ENCODE data around the gene EXOC6B. TPM values are rescaled to one million over a fixed set of nuclear protein-coding genes. Genes with fewer than 3 reads are reported as not detected.

The EXOC6B gene
- total RNA-seq, 2 donors from 2014 or later: 51.3 to 68.9 TPM

GRCh38 chr2:72347081-72347480 is 478.8 kb downstream of the EXOC6B start:
- no peak overlapping the region for H3K27ac ChIP-seq (ENCODE audit: low read depth, low read length)
- WGBS, 2 experiments (ENCODE audit: insufficient coverage in 1 of 2, insufficient read length in 1 of 2): 96% methylated on average over 1 of the region's 1 CpG; no CpG with 5 or more reads in 1 of the 2 experiments
- no peak overlapping the region for H3K27ac Mint-ChIP-seq
- H3K36me3 Mint-ChIP-seq (ENCODE audit: low read depth): peaks cover 27% of the 10 kb centered on the region
- H3K9me3 ChIP-seq (ENCODE audit: control insufficient read depth, low read length): peaks cover 26% of the 10 kb centered on the region
- peaks cover 4% of the 10 kb centered on the region for H3K4me1 ChIP-seq (ENCODE audit: control insufficient read depth, insufficient read depth, low read length)
- no peaks in the 10 kb centered on the region for H3K27me3 Mint-ChIP-seq (ENCODE audit: insufficient read depth)
- no peak for DNase-seq
- TF ChIP-seq CTCF (conservative IDR thresholded peaks at IDR 0.05): no peak
- H3K4me3 Mint-ChIP-seq: no peak overlapping the region
- no peak overlapping the region for H3K9ac ChIP-seq (ENCODE audit: extremely low read depth, low read length, poor library complexity, severe bottlenecking)
- no peak overlapping the region for H3K4me3 ChIP-seq (ENCODE audit: low read length)
- peaks cover 12% of the 10 kb centered on the region for H3K9me3 Mint-ChIP-seq
- peaks cover 17% of the 10 kb centered on the region for H3K4me1 Mint-ChIP-seq
- H3K36me3 ChIP-seq (ENCODE audit: control insufficient read depth, insufficient read depth, low read length): peaks cover 19% of the 10 kb centered on the region
- H3K27me3 ChIP-seq (ENCODE audit: control insufficient read depth, insufficient read depth, low read length, poor library complexity, severe bottlenecking): no peaks in the 10 kb centered on the region

GRCh38 chr2:72341639-72342038 is 484.2 kb downstream of the EXOC6B start:
- H3K4me1 Mint-ChIP-seq: peaks cover 2% of the 10 kb centered on the region
- 100% methylated on average over 1 of the region's 1 CpG; no CpG with 5 or more reads in 1 of the 2 experiments for WGBS, 2 experiments (ENCODE audit: insufficient coverage in 1 of 2, insufficient read length in 1 of 2)
- TF ChIP-seq CTCF (conservative IDR thresholded peaks at IDR 0.05): no peak

GRCh38 chr2:72340665-72341064 is 485.2 kb downstream of the EXOC6B start:
- no peak for DNase-seq
- 84 to 100% methylated on average over 1 to 4 of the region's 4 CpGs for WGBS, 2 experiments (ENCODE audit: insufficient coverage in 1 of 2, insufficient read length in 1 of 2)

More at GRCh38 chr2:72341639-72342038, 484.2 kb downstream of the EXOC6B start:
- no peaks in the 10 kb centered on the region for H3K27me3 ChIP-seq (ENCODE audit: control insufficient read depth, insufficient read depth, low read length, poor library complexity, severe bottlenecking)
- H3K27ac ChIP-seq (ENCODE audit: low read depth, low read length): no peak overlapping the region
- H3K9me3 ChIP-seq (ENCODE audit: control insufficient read depth, low read length): peaks cover 26% of the 10 kb centered on the region
- Mint-ChIP-seq H3K9me3 (peaks cover 12% of the 10 kb centered on the region), H3K27ac (no peak overlapping the region), H3K4me3 (no peak overlapping the region), H3K27me3 (ENCODE audit: insufficient read depth) (no peaks in the 10 kb centered on the region), H3K36me3 (ENCODE audit: low read depth) (peaks cover 16% of the 10 kb centered on the region)
- peaks cover 19% of the 10 kb centered on the region for H3K36me3 ChIP-seq (ENCODE audit: control insufficient read depth, insufficient read depth, low read length)
- H3K4me1 ChIP-seq (ENCODE audit: control insufficient read depth, insufficient read depth, low read length): no peaks in the 10 kb centered on the region
- H3K4me3 ChIP-seq (ENCODE audit: low read length): no peak overlapping the region
- no peak overlapping the region for H3K9ac ChIP-seq (ENCODE audit: extremely low read depth, low read length, poor library complexity, severe bottlenecking)
- no peak for DNase-seq

More at GRCh38 chr2:72340665-72341064, 485.2 kb downstream of the EXOC6B start:
- Histone ChIP-seq H3K4me3 (ENCODE audit: low read length) (no peak overlapping the region), H3K27ac (ENCODE audit: low read depth, low read length) (no peak overlapping the region), H3K27me3 (ENCODE audit: control insufficient read depth, insufficient read depth, low read length, poor library complexity, severe bottlenecking) (no peaks in the 10 kb centered on the region), H3K4me1 (ENCODE audit: control insufficient read depth, insufficient read depth, low read length) (no peaks in the 10 kb centered on the region), H3K9me3 (ENCODE audit: control insufficient read depth, low read length) (peaks cover 25% of the 10 kb centered on the region), H3K36me3 (ENCODE audit: control insufficient read depth, insufficient read depth, low read length) (peaks cover 18% of the 10 kb centered on the region), H3K9ac (ENCODE audit: extremely low read depth, low read length, poor library complexity, severe bottlenecking) (no peak overlapping the region)
- Mint-ChIP-seq H3K36me3 (ENCODE audit: low read depth) (peaks cover 16% of the 10 kb centered on the region), H3K9me3 (peaks cover 12% of the 10 kb centered on the region), H3K4me3 (no peak overlapping the region), H3K27me3 (ENCODE audit: insufficient read depth) (no peaks in the 10 kb centered on the region), H3K4me1 (peaks cover 2% of the 10 kb centered on the region), H3K27ac (no peak overlapping the region)
- TF ChIP-seq CTCF (conservative IDR thresholded peaks at IDR 0.05): peak; percentile 26
